Activated naive CD8-positive, alpha-beta T cell (primary cell): Measurements from ENCODE around the gene ZNF276.
"Not testable (repeated sequence)": the region's sequence is repeated elsewhere in the genome, so short reads cannot be mapped to it uniquely, and the experiment has no call there.

Experiments
- H3K27ac Mint-ChIP-seq: one replicate; pipeline ENCODE4 v1.8.0; 2021; ENCODE audit warnings: mixed read lengths
- H3K27me3 Mint-ChIP-seq: one replicate; pipeline ENCODE4 v1.8.0; 2021; ENCODE audit warnings: mixed read lengths
- H3K36me3 Mint-ChIP-seq: one replicate; pipeline ENCODE4 v1.8.0; 2021; ENCODE audit warnings: mixed read lengths
- H3K4me1 Mint-ChIP-seq: one replicate; pipeline ENCODE4 v1.8.0; 2021; ENCODE audit warnings: low read depth, mixed read lengths
- H3K4me3 Mint-ChIP-seq: one replicate; pipeline ENCODE4 v1.8.0; 2021; ENCODE audit warnings: mild to moderate bottlenecking, mixed read lengths
- H3K9me3 Mint-ChIP-seq: one replicate; pipeline ENCODE4 v1.8.0; 2021; ENCODE audit warnings: low read depth, mixed read lengths

Gene ZNF276

GRCh38 chr16:89764711-89765201 is 43.4 kb downstream of the ZNF276 start:
- Mint-ChIP-seq H3K27me3 (no peaks in the 10 kb centered on the region), H3K4me3 (peak overlapping the region; percentile 44), H3K4me1 (peaks cover 31% of the 10 kb centered on the region), H3K27ac (no peak overlapping the region), H3K9me3 (no peaks in the 10 kb centered on the region), H3K36me3 (peaks cover 21% of the 10 kb centered on the region)

GRCh38 chr16:89765292-89765830 is 44.0 kb downstream of the ZNF276 start:
- Mint-ChIP-seq H3K27me3 (no peaks in the 10 kb centered on the region), H3K4me1 (peaks cover 27% of the 10 kb centered on the region), H3K9me3 (no peaks in the 10 kb centered on the region), H3K4me3 (no peak overlapping the region), H3K27ac (no peak overlapping the region), H3K36me3 (peaks cover 19% of the 10 kb centered on the region)

- H3K9me3 Mint-ChIP-seq: no peaks in the 10 kb centered on the region
- H3K36me3 Mint-ChIP-seq: peaks cover 16% of the 10 kb centered on the region
- no peak overlapping the region for H3K27ac Mint-ChIP-seq
- H3K4me1 Mint-ChIP-seq: peaks cover 2% of the 10 kb centered on the region
- no peak overlapping the region for H3K4me3 Mint-ChIP-seq
- no peaks in the 10 kb centered on the region for H3K27me3 Mint-ChIP-seq
These were observed 49.0 kb downstream of the ZNF276 start for GRCh38 chr16:89770367-89770766.

GRCh38 chr16:89775223-89775622 is 53.9 kb downstream of the ZNF276 start:
- Mint-ChIP-seq H3K4me1 (no peaks in the 10 kb centered on the region), H3K27ac (no peak overlapping the region), H3K4me3 (no peak overlapping the region), H3K9me3 (no peaks in the 10 kb centered on the region), H3K27me3 (no peaks in the 10 kb centered on the region), H3K36me3 (peaks cover 9% of the 10 kb centered on the region)

- not testable (repeated sequence) for H3K4me1 Mint-ChIP-seq, H3K27me3 Mint-ChIP-seq, H3K36me3 Mint-ChIP-seq, H3K9me3 Mint-ChIP-seq, H3K4me3 Mint-ChIP-seq, H3K27ac Mint-ChIP-seq
These were observed 56.9 kb downstream of the ZNF276 start for GRCh38 chr16:89778211-89778610.

- no peak overlapping the region for H3K27ac Mint-ChIP-seq
- no peaks in the 10 kb centered on the region for H3K27me3 Mint-ChIP-seq
- H3K9me3 Mint-ChIP-seq: no peaks in the 10 kb centered on the region
These were observed 58.0 kb downstream of the ZNF276 start for GRCh38 chr16:89779231-89779908.

GRCh38 chr16:89779909-89780305 is 58.6 kb downstream of the ZNF276 start:
- no peaks in the 10 kb centered on the region for H3K9me3 Mint-ChIP-seq
- peaks cover 11% of the 10 kb centered on the region for H3K36me3 Mint-ChIP-seq
- peaks cover 11% of the 10 kb centered on the region for H3K4me1 Mint-ChIP-seq
- no peaks in the 10 kb centered on the region for H3K27me3 Mint-ChIP-seq
- no peak overlapping the region for H3K4me3 Mint-ChIP-seq
- no peak overlapping the region for H3K27ac Mint-ChIP-seq

More at GRCh38 chr16:89779231-89779908, 58.0 kb downstream of the ZNF276 start:
- Mint-ChIP-seq H3K4me1 (peaks cover 6% of the 10 kb centered on the region), H3K36me3 (peaks cover 10% of the 10 kb centered on the region), H3K4me3 (no peak overlapping the region)

GRCh38 chr16:89782489-89782888 is 61.2 kb downstream of the ZNF276 start:
- peaks cover 13% of the 10 kb centered on the region for H3K36me3 Mint-ChIP-seq
- H3K4me3 Mint-ChIP-seq: no peak overlapping the region
- H3K27me3 Mint-ChIP-seq: no peaks in the 10 kb centered on the region
- no peak overlapping the region for H3K27ac Mint-ChIP-seq
- peaks cover 30% of the 10 kb centered on the region for H3K4me1 Mint-ChIP-seq
- no peaks in the 10 kb centered on the region for H3K9me3 Mint-ChIP-seq

GRCh38 chr16:89783952-89784351 is 62.6 kb downstream of the ZNF276 start:
- Mint-ChIP-seq H3K36me3 (peaks cover 13% of the 10 kb centered on the region), H3K4me1 (peaks cover 30% of the 10 kb centered on the region)
- H3K9me3 Mint-ChIP-seq, H3K27me3 Mint-ChIP-seq, H3K27ac Mint-ChIP-seq, H3K4me3 Mint-ChIP-seq: not testable (repeated sequence)

GRCh38 chr16:89784406-89784805 is 63.1 kb downstream of the ZNF276 start:
- Mint-ChIP-seq H3K27me3 (no peaks in the 10 kb centered on the region), H3K27ac (no peak overlapping the region), H3K9me3 (no peaks in the 10 kb centered on the region), H3K36me3 (peaks cover 13% of the 10 kb centered on the region), H3K4me3 (peak overlapping the region; percentile 24), H3K4me1 (peaks cover 30% of the 10 kb centered on the region)

- Mint-ChIP-seq H3K27ac (no peak overlapping the region), H3K4me1 (peaks cover 30% of the 10 kb centered on the region), H3K36me3 (peaks cover 11% of the 10 kb centered on the region), H3K9me3 (no peaks in the 10 kb centered on the region), H3K4me3 (peak overlapping the region; percentile 30), H3K27me3 (no peaks in the 10 kb centered on the region)
These were observed 64.3 kb downstream of the ZNF276 start for GRCh38 chr16:89785523-89786155.

GRCh38 chr16:89786474-89787364 is 65.4 kb downstream of the ZNF276 start:
- peak overlapping the region; percentile 72 for H3K4me3 Mint-ChIP-seq
- H3K36me3 Mint-ChIP-seq: peaks cover 11% of the 10 kb centered on the region
- H3K27ac Mint-ChIP-seq: peak overlapping the region; percentile 41
- H3K9me3 Mint-ChIP-seq: no peaks in the 10 kb centered on the region
- peaks cover 30% of the 10 kb centered on the region for H3K4me1 Mint-ChIP-seq
- H3K27me3 Mint-ChIP-seq: no peaks in the 10 kb centered on the region

GRCh38 chr16:89787365-89787805 is 66.0 kb downstream of the ZNF276 start:
- no peaks in the 10 kb centered on the region for H3K27me3 Mint-ChIP-seq
- H3K27ac Mint-ChIP-seq: no peak overlapping the region
- H3K4me3 Mint-ChIP-seq: no peak overlapping the region
- H3K4me1 Mint-ChIP-seq: peaks cover 33% of the 10 kb centered on the region
- H3K36me3 Mint-ChIP-seq: peaks cover 17% of the 10 kb centered on the region
- H3K9me3 Mint-ChIP-seq: no peaks in the 10 kb centered on the region
